Measurements from ENCODE around the gene C19orf67. TPM values are rescaled to one million over a fixed set of nuclear protein-coding genes. Genes with fewer than 3 reads are reported as not detected.

The C19orf67 gene
- total and polyA plus RNA-seq, 2 experiments from 2014 or later: not detected

- TF ChIP-seq ZNF462 (CRISPR knock-in tag; IDR thresholded peaks at IDR 0.05) (no peak), EZH2 (IDR thresholded peaks at IDR 0.05; ENCODE audit: low read depth, unreplicated experiment) (no peak), EZH2phosphoT487 (IDR thresholded peaks at IDR 0.05; ENCODE audit: unreplicated experiment) (no peak), ETS1 (IDR thresholded peaks at IDR 0.05) (no peak), ZNF331 (CRISPR knock-in tag; IDR thresholded peaks at IDR 0.05; ENCODE audit: low read depth) (no peak), CREB1 (CRISPR knock-in tag; IDR thresholded peaks at IDR 0.05; ENCODE audit: low read depth) (no peak)
Observed at GRCh38 chr19:14102102-14102696, 16.6 kb upstream of the C19orf67 start (continued).

DNA sequence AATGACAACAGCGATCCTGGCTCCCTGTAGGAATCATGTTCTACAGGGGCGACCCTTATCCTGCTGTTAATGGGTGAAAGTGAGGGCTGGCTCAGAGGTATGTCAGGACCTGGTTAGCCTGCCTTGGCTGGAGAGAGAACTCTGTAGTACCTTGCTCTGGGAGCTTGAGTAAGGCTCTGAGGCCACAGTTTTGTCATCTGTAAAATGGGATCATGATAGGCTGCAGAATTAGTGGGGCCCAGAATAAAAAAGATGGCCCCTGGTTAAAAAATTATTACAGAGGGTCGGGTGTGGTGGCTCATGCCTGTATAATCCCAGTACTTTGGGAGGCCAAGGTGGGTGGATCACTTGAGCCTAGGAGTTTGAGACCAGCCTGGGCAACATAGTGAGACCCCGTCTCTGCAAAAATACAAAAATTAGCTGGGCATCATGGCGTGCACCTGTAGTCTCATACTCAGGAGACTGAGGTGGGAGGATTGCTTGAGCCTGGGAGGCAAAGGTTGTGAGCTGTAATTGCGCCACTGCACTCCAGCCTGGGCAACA, 15.5 kb upstream of the C19orf67 start:
- Histone ChIP-seq H3K4me3 (no peak overlapping the region), H3K27ac (ENCODE audit: low read depth) (no peak overlapping the region), H3K79me2 (replicated peaks; ENCODE audit: insufficient read depth) (no peaks in the 10 kb centered on the region), H4K20me1 (replicated peaks; ENCODE audit: insufficient read depth) (no peaks in the 10 kb centered on the region), H2AFZ (no peak overlapping the region), H3K27me3 (ENCODE audit: insufficient read depth) (no peaks in the 10 kb centered on the region), H3K4me1 (ENCODE audit: insufficient read depth) (no peaks in the 10 kb centered on the region), H3K9me2 (ENCODE audit: insufficient read depth) (no peaks in the 10 kb centered on the region), H3F3A (replicated peaks; ENCODE audit: low read depth) (0 out of 2 replicates have a peak, but pooled peaks cover 14% of the 10 kb centered on the region), H3K36me3 (ENCODE audit: insufficient read depth) (no peaks in the 10 kb centered on the region), H3K4me2 (no peak overlapping the region)
- no peaks in the 10 kb centered on the region for H3K9me3 Mint-ChIP-seq
- ATAC-seq: no peak
- H3K36me3 Mint-ChIP-seq (ENCODE audit: low read depth): peaks cover 8% of the 10 kb centered on the region; the same call in 2 of the 3 replicates
- H3K4me3 Mint-ChIP-seq: no peak overlapping the region
- DNase-seq (ENCODE audit: low spot score): no peak
- no peaks in the 10 kb centered on the region for H3K4me1 Mint-ChIP-seq
- no peak overlapping the region for H3K27ac Mint-ChIP-seq
- no peaks in the 10 kb centered on the region for H3K27me3 Mint-ChIP-seq (ENCODE audit: insufficient read depth, low read depth, poor library complexity)
- TF ChIP-seq EZH2 (IDR thresholded peaks at IDR 0.05; ENCODE audit: low read depth, unreplicated experiment) (no peak), NANOG (IDR thresholded peaks at IDR 0.05; ENCODE audit: borderline replicate concordance) (no peak), REST (IDR thresholded peaks at IDR 0.05; ENCODE audit: unreplicated experiment) (no peak)
